Measurements from ENCODE around the gene SPTBN4.
"Not testable (repeated sequence)": the region's sequence is repeated elsewhere in the genome, so short reads cannot be mapped to it uniquely, and the experiment has no call there.

The SPTBN4 gene

DNA sequence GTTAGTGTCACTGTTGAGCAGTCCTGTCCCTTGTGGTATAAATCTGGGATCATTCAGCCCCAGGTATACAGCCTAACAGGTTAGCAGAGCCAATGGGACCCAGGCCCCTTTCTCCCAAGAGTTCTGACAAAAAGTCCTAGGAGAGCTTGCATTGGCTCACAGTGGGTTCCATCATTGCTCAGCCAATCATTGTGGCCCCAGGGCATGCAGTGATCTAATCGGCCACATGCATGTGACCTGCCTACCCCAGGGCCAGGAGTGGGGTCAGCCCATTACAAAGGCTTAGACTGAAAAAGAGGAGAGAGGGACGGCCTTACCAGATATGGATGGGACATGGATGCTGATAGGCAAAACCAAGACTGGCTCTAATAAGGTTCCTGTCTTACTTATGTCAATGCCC lies 41.1 kb downstream of the SPTBN4 start:
- no peak for DNase-seq (ENCODE audit: low read depth)

DNA sequence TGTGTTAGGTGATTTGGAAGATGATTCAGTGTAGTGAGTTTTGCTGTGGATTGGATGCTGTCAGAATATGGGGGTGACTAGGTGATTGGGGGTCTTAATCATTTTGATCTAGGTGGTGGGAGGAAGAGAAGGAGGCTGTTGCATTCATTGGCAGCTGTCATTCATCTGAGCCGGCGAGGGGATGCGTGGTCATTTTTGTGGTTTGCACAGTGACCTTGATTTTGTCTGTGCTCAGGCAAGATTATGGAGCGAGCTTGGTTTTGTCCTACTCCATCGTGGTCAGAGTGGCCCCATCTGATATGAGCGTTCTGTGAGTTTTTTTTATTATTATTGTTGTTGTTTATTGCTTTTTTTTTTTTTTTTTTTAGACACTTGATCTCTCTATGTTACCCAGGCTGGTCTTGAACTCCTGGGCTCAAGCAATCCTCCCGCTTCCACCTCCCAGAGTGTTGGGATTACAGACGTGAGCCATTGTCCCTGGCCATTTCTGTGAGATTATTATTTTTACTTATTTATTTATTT lies 42.0 kb downstream of the SPTBN4 start:
- DNase-seq (ENCODE audit: low read depth) = no peak

GRCh38 chr19:40510526-40511115 lies 43.8 kb downstream of the SPTBN4 start:
- DNase-seq (ENCODE audit: low read depth) = no peak

DNA sequence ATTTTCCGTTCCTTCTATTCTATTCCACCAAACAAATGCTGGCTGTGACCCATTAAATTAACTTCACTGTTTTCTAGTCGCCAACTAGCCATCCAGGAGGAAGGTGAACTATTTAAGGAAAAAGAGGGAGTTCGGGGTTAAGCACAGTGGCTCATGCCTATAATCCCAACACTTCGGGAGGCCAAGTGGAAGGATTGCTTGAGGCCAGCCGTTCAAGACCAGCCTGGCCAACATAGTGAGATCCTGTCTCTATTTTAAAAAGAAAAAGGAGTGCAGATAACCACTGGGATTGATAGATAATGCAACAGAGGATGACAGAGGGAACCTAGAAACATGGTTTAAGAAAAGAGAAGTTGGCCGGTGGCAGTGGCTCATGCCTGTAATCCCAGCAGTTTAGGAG lies 44.7 kb downstream of the SPTBN4 start:
- no peak for DNase-seq (ENCODE audit: low read depth)

- DNase-seq (ENCODE audit: low read depth) = no peak
Measured at GRCh38 chr19:40512110-40512472, 45.3 kb downstream of the SPTBN4 start.

DNA sequence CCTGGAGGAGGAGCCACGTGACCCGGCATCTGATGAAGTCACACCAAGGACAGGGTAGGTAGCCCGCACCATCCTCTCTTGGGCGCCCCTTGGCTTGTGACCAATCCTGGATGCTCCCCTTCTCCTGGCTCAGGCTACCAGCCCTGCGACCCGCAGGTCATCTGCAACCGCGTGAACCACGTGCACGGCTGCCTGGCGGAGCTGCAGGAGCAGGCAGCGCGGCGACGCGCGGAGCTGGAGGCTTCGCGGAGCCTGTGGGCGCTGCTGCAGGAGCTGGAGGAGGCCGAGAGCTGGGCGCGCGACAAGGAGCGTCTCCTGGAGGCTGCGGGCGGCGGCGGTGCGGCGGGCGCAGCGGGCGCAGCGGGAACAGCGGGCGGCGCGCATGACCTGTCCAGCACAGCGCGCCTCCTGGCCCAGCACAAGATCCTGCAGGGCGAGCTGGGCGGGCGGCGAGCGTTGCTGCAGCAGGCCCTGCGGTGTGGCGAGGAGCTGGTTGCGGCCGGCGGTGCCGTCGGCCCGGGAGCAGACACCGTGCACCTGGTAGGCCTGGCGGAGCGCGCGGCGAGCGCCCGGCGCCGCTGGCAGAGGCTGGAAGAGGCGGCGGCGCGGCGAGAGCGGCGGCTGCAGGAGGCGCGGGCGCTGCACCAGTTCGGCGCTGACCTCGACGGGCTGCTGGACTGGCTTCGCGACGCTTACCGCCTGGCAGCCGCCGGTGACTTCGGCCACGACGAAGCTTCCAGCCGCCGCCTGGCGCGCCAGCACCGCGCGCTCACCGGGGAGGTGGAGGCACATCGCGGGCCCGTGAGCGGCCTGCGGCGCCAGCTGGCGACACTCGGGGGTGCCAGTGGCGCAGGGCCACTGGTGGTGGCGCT lies 45.9 kb downstream of the SPTBN4 start:
- DNase-seq (ENCODE audit: low read depth) = no peak

- no peak for DNase-seq (ENCODE audit: low read depth)
Measured at GRCh38 chr19:40513345-40513678, 46.5 kb downstream of the SPTBN4 start.

- no peak for DNase-seq (ENCODE audit: low read depth)
Measured at GRCh38 chr19:40513741-40514315, 47.0 kb downstream of the SPTBN4 start.

DNA sequence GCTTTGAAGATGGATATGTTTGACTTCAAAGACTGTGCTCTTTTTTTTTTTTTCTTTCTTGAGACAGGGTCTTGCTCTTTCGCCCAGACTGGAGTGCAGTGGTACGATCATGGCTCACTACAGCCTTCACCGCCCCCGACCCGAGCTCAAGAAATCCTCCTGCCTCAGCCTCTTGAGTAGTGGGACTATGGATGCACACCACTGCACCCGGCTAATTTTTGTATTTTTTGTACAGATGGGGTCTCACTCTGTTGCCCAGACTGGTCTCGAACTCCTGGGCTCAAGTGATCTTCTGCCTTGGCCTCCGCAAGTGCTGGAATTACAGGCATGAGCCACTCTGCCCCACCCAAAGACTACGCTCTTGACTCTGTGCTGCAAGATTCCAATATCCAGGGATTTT lies 50.4 kb downstream of the SPTBN4 start:
- DNase-seq (ENCODE audit: low read depth) = no peak

DNA sequence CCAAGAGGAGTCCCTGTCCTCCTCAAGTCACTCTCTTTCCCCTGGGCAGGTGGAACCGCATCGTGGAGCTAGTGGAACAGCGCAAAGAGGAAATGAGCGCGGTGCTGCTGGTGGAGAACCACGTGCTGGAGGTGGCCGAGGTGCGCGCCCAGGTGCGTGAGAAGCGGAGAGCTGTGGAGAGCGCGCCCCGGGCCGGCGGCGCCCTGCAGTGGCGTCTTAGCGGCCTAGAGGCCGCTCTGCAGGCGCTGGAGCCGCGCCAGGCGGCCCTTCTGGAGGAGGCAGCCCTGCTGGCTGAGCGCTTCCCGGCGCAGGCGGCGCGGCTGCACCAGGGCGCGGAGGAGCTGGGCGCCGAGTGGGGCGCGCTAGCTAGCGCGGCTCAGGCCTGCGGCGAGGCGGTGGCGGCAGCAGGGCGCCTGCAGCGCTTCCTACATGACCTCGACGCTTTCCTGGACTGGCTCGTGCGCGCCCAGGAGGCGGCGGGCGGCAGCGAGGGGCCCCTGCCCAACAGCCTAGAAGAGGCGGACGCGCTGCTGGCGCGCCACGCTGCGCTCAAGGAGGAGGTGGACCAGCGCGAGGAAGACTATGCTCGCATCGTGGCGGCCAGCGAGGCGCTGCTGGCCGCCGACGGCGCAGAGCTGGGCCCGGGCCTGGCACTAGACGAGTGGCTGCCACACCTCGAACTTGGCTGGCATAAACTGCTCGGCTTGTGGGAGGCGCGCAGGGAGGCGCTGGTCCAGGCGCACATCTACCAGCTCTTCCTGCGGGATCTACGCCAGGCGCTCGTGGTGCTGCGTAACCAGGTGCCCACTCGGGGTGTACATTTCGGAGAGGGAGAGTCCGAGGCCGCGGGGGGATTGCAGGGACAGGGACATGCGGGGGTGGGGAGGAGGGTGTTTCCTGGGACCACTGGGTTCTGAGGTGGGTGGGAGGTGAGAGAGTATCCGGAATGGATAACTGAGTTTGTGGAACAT lies 52.8 kb downstream of the SPTBN4 start:
- no peak for DNase-seq (ENCODE audit: low read depth)

GRCh38 chr19:40521276-40521675 lies 54.5 kb downstream of the SPTBN4 start:
- no peak for DNase-seq (ENCODE audit: low read depth)

DNA sequence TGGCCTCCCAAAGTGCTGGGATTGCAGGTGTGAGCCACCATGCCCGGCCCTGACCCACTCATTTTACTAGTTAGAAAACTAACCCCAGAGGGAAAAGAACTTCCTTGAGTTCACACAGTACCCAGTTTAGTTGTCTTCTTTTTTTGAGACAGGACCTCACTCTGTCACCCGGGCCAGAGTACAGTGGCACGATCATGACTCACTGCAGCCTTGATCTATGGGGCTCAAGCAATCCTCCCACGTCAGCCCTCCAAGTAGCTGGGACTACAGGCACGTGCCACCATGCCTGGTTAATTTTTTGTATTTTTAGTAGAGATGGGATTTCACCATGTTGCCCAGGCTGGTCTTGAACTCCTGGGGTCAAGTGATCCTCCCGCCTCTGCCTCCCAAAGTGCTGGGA lies 55.1 kb downstream of the SPTBN4 start:
- not testable (repeated sequence) for DNase-seq (ENCODE audit: low read depth)

DNA sequence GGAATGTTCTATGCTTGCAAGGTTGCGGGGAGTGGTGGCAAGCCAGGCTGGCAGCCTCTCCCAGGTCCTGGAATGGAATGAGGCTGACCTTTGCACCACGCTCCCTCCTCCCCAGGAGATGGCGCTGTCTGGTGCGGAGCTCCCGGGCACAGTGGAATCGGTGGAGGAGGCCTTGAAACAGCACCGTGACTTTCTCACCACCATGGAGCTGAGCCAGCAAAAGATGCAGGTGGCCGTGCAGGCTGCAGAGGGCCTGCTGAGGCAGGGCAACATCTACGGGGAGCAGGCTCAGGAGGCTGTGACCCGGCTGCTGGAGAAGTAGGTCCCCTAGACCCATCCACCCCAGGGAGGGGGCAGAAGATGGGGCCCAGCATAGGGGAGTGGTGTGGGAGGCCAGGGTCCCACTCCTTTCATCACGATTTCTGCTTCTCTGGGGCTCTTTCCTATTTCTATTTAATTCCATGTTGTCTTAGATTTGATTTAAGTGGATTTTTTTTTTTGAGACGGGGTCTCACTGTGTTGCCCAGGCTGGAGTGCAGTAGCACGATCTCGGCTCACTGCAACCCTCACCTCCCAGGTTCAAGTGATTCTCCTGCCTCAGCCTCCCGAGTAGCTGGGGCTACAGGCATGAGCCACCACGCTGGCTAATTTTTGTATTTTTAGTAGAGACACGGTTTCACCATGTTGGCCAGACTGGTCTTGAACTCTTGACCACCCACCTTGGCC lies 56.7 kb downstream of the SPTBN4 start:
- no peak for DNase-seq (ENCODE audit: low read depth)

DNA sequence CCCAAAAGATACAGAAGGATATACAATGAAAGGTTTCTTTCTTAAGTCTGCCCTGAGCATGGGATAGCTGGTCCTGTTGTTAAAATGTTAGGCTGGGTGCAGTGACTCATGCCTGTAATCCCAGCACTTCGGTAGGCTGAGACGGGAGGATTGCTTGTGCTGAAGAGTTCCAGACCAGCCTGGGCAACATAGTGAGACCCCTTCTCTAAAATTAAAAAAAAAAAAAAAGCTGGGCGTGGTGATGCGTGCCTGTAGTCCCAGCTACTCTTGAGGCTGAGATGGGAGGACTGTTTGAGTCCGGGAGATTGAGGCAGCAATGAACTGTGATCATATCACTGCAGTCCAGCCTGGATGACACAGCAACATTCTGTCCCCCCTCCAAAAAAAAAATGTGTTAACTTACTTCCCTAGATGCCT lies 57.3 kb downstream of the SPTBN4 start:
- DNase-seq (ENCODE audit: low read depth) = no peak

DNA sequence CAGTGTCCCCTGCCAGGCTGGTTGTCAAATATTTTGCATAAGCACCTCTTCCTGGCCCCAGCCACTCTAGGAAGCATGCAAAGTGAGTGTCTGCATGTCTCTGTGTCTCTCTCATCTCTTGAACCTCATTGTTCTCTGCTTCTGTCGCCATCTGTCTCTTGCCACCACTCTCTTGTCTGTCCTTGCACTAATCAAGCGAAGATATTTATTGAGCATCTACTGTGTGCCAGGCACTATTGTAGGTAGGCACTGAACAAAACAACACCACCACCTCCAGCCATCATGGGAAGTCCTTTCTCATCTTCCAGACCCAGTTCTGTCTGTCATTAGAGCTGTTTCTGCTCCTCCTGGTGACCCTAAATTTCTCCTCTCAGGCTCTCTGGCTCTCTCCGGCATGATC lies 57.9 kb downstream of the SPTBN4 start:
- DNase-seq (ENCODE audit: low read depth) = no peak

GRCh38 chr19:40525234-40526051 lies 58.6 kb downstream of the SPTBN4 start:
- DNase-seq (ENCODE audit: low read depth) = no peak

DNA sequence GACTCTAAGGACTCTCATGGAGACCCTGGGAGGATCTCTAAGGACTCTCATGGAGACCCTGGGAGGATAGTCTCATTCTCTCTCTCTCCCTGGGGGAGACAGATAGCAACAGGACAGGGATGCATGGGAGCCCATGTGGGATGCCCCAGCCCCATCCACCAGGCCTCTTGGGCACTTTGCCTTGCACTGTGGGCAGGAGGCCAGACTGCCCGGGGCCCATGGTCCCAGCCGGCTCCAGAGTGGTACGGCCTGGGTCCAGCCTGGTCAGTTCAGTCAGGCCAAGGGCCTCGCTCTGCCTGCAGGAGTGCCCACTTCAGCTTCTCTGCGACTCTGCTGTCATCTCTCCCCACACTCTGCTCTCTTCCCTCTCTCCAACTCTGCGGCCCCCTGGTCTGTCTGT lies 61.3 kb downstream of the SPTBN4 start:
- DNase-seq (ENCODE audit: low read depth) = no peak

- no peak for DNase-seq (ENCODE audit: low read depth)
Measured at GRCh38 chr19:40528533-40529092, 61.8 kb downstream of the SPTBN4 start.

- DNase-seq (ENCODE audit: low read depth) = no peak
Measured at GRCh38 chr19:40529093-40529954, 62.5 kb downstream of the SPTBN4 start.

Data from GM04504 (cell line).